Progenitor cell of endocrine pancreas (in vitro differentiated cells): ENCODE data around the gene SLC23A2. TPM values are rescaled to one million over a fixed set of nuclear protein-coding genes. Genes with fewer than 3 reads are reported as not detected.

Experiments used
- DNase-seq: peaks from one replicate; pipeline ENCODE4 v3.0.0; 2021; ENCODE audit warnings: low spot score; ENCODE audit not compliant: unreplicated experiment
- H3K27ac Mint-ChIP-seq: 2 replicates; pipeline ENCODE4 v1.8.0; 2021; ENCODE audit warnings: mild to moderate bottlenecking, moderate library complexity, mixed read lengths
- H3K27me3 Mint-ChIP-seq: 2 replicates; pipeline ENCODE4 v1.8.0; 2021; ENCODE audit warnings: mixed read lengths
- H3K36me3 Mint-ChIP-seq: 2 replicates; pipeline ENCODE4 v1.8.0; 2022; ENCODE audit warnings: mixed read lengths; ENCODE audit not compliant: insufficient read depth
- H3K4me1 Mint-ChIP-seq: 2 replicates; pipeline ENCODE4 v1.8.0; 2021; ENCODE audit warnings: low read depth, mixed read lengths
- H3K4me3 Mint-ChIP-seq: 2 replicates; pipeline ENCODE4 v1.8.0; 2021; ENCODE audit warnings: low read depth, mild to moderate bottlenecking, moderate library complexity, mixed read lengths
- H3K9me3 Mint-ChIP-seq: 2 replicates; pipeline ENCODE4 v1.8.0; 2021; ENCODE audit warnings: low read depth, mixed read lengths
- CTCF ChIP-seq: fragments of 200-600 bp; sonication (generic); IDR thresholded peaks from one replicate; pipeline ENCODE4 v1.5.0; 2021; ENCODE audit warnings: antibody characterized with exemption, mild to moderate bottlenecking; ENCODE audit not compliant: unreplicated experiment
- total RNA-seq: library from RNA; stranded (reverse); gene quantifications from 2 replicates; pipeline ENCODE4 v1.2.1, GENCODE V29; 2021

Gene SLC23A2
- total RNA-seq, 1 donor from 2014 or later: 23.6 TPM

- peaks cover 6% of the 10 kb centered on the region for H3K4me1 Mint-ChIP-seq
- no peak for TF ChIP-seq CTCF
- DNase-seq: no peak
- H3K4me3 Mint-ChIP-seq: no peak overlapping the region
- H3K36me3 Mint-ChIP-seq: peaks cover 9% of the 10 kb centered on the region
- no peaks in the 10 kb centered on the region for H3K27me3 Mint-ChIP-seq
- no peak overlapping the region for H3K27ac Mint-ChIP-seq
- peaks cover 2% of the 10 kb centered on the region for H3K9me3 Mint-ChIP-seq
Measured at GRCh38 chr20:4902788-4903187, 98.5 kb downstream of the SLC23A2 start.

GRCh38 chr20:4901031-4901818 is 100.1 kb downstream of the SLC23A2 start:
- Mint-ChIP-seq H3K27me3 (no peaks in the 10 kb centered on the region), H3K27ac (no peak overlapping the region)
- no peak for DNase-seq

GRCh38 chr20:4898282-4899244 is 102.7 kb downstream of the SLC23A2 start:
- Mint-ChIP-seq H3K36me3 (peaks cover 3% of the 10 kb centered on the region), H3K27me3 (no peaks in the 10 kb centered on the region), H3K4me3 (no peak overlapping the region), H3K27ac (no peak overlapping the region), H3K9me3 (no peaks in the 10 kb centered on the region), H3K4me1 (peaks cover 11% of the 10 kb centered on the region)
- no peak for TF ChIP-seq CTCF
- no peak for DNase-seq

More at GRCh38 chr20:4901031-4901818, 100.1 kb downstream of the SLC23A2 start:
- Mint-ChIP-seq H3K9me3 (no peaks in the 10 kb centered on the region), H3K4me3 (no peak overlapping the region), H3K36me3 (peaks cover 7% of the 10 kb centered on the region), H3K4me1 (peaks cover 11% of the 10 kb centered on the region)
- no peak for TF ChIP-seq CTCF

- no peak for TF ChIP-seq CTCF
- Mint-ChIP-seq H3K27ac (no peak overlapping the region), H3K4me3 (no peak overlapping the region), H3K4me1 (peaks cover 7% of the 10 kb centered on the region), H3K9me3 (no peaks in the 10 kb centered on the region), H3K27me3 (no peaks in the 10 kb centered on the region), H3K36me3 (peaks cover 6% of the 10 kb centered on the region)
- no peak for DNase-seq
Measured at GRCh38 chr20:4897600-4897999, 103.7 kb downstream of the SLC23A2 start.

GRCh38 chr20:4896971-4897497 is 104.3 kb downstream of the SLC23A2 start:
- no peaks in the 10 kb centered on the region for H3K9me3 Mint-ChIP-seq
- peaks cover 8% of the 10 kb centered on the region for H3K36me3 Mint-ChIP-seq
- H3K27me3 Mint-ChIP-seq: no peaks in the 10 kb centered on the region
- H3K4me1 Mint-ChIP-seq: peaks cover 7% of the 10 kb centered on the region
- TF ChIP-seq CTCF: peak; percentile 16
- DNase-seq: no peak
- H3K27ac Mint-ChIP-seq: peak overlapping the region; percentile 13
- no peak overlapping the region for H3K4me3 Mint-ChIP-seq
